Suprapubic skin (tissue), 4 donors: ENCODE results near the gene SRPRB.

Experiments used
- CTCF ChIP-seq, 2 donors: fragments of 200-600 bp in 1 of 2; fragments of 450-650 bp in 1 of 2; sonication (generic) in 1 of 2; IDR thresholded peaks; one replicate each; pipeline ENCODE4 v1.5.1; 2016 to 2019; ENCODE audit warnings: antibody characterized with exemption in 2 of 2, mild to moderate bottlenecking in 1 of 2, moderate library complexity in 1 of 2
- POLR2A ChIP-seq, 2 donors: fragments of 450-650 bp; IDR thresholded peaks; one replicate each; pipeline ENCODE4 v1.6.1; 2017; ENCODE audit warnings: antibody characterized with exemption in 2 of 2, mild to moderate bottlenecking in 2 of 2, moderate library complexity in 2 of 2
- POLR2AphosphoS5 ChIP-seq, 3 donors: sonication (generic); formaldehyde crosslinking; IDR thresholded peaks; one replicate each; pipeline ENCODE4 v1.6.1; 2017; ENCODE audit warnings: antibody characterized with exemption in 3 of 3

- no peak for TF ChIP-seq CTCF (IDR thresholded peaks at IDR 0.05)
- no peak for TF ChIP-seq POLR2A (IDR thresholded peaks at IDR 0.05)
- TF ChIP-seq POLR2AphosphoS5 (IDR thresholded peaks at IDR 0.05), result no peak
Observed at GRCh38 chr3:133777807-133778568, 27.6 kb upstream of the SRPRB start.
